GM10847 (cell line): ENCODE data around the gene B3GAT1.

ENCODE experiments used
- POLR2A ChIP-seq: IDR thresholded peaks from 2 replicates; pipeline ENCODE4 v1.6.1; 2011; ENCODE audit not compliant: insufficient read length; ENCODE audit errors: extremely low read depth

The B3GAT1 gene

DNA sequence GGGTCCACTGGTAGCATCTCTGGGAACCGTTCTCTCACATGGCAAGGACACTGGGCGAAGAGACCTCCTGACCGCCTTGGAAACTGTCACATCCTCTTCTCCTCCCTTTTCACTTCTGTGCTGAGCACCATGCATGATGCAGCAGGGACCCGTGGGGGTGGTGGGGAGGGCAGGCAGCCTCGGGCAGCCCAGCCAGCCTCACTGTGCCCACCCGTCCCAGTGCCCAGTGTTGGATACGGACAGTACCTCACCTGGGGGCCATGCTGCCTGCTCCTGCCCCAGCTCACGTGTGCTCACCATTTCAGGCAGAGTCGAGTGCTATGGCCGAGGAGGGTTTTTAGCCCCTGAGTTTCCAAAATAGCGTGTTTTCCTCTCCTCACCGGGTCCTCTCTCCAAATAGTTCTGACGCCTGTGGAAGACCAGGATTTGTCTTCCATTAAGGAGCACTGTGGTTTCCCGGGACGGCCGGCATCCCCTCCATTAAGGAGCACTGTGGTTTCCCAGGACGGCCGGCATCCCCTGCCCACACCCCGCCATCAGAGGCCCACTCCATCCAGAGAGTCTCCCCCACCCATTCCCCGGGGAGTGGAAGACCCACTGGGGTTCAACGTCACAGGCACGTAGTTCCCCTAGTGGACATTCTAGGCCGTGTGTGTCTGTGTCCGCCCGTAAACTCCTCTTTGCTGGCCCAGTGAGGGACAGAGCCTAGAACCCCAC lies 22.4 kb downstream of the B3GAT1 start:
- TF ChIP-seq POLR2A, result no peak

DNA sequence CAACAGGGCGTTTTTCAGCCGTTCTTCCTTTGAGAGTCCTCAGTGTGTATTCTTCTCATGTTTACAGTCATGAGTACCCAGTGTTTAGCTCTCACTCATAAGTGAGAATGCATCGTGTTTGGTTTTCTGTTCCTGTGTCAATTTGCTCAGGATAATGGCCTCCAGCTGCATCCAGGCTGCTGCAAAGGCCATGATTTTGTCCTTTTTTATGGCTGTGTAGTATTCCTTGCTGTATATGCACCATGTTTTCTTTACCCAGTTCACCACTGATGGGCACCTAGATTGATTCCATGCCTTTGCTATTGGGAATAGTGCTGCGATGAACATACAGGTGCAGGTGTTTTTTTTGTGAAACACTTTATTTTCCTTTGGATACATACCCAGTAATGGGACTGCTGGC lies 23.5 kb downstream of the B3GAT1 start:
- no peak for TF ChIP-seq POLR2A

DNA sequence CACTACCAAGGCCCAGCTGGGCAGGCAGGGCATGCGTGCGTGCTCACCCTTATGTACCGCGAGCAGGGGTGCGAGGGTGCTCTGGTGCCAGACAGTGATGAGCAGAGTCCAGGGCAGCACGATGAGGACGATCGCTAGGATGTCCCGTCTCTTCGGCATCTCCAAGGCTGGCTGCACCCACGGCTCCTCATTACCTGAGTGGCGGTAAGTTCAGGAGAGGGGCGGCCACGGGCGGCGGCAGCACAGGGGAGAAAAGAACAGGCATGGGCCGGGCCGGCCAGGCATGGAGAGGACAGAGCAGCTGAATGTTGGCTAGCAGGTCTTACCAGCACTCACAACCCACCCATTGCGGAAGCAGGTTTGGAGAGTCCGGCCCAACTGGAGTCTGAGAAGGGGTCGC lies 24.5 kb downstream of the B3GAT1 start:
- TF ChIP-seq POLR2A, result no peak

DNA sequence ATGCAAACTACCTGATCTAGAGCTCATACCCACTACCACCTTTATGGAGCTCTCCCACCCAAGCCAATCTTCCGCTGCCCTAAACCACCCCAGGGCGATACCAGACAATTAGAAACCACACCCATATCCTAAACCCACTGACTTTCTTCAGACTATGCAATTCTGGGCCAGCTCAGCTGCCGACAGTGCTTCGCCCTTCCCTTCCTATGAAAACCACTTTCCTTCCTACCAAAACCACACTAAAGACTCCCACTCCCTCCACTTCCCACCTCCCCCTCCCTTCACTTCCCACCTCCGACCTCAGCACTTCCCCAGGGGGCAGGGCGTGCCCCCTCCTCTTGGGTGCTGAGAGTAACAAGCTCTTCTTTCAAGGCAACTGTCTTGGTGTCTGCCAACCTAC lies 25.1 kb downstream of the B3GAT1 start:
- no peak for TF ChIP-seq POLR2A

DNA sequence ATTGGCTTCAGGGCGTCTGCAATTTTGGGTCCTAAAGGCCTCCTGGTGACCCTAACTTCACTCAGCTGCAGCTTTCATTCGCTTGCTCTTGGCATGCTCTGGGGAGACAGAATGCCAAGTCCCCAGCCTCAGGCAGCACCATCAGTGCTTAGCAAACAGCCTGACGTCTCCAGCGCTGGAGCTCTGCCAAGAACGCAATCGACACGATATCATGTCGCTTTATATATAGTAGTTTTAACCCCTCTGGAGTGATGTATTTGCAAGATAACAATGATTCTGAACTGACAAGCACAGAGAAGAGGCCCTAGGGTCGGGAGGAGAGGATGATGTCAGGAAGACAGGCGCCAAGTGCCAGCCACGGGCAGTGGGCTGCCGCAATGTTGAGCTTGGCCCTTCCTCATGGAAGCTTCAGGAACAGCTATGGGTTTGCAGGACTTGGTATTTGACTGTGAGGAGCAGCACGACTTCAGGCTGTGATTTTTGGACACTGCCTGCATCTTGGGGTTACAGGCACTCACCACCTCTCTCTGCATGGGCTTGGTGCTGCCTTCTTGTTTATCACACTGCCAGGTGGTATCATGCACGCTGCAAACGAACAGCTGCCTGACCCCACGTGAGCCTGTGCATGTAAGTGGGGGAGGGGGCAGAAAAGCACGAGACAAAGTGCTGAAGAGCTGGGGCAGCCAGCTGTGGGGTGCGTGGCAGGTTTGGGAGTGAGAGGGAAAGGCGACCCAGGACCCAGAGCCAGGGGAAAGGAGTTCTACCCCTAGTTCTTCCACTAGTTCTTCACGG lies 26.1 kb downstream of the B3GAT1 start:
- no peak for TF ChIP-seq POLR2A

DNA sequence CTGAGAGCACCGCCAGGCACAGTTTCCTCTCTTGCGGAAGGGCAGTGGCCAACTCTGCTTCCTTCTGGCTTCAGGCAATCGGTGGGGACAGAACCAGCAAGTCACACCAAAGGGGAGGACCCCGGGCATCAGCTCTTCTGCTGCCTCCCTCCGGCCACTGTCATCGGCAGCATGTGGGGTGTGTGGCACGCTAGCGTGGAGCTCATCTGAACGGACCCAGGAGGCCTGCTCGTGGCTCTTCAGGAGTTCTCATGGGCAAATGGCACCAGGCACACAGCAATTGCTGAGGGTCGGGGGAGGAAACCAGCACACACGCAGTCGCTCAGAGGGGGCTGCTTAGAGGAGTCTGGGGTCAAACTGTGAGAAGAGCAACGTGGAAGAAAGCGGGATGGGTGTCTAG lies 26.9 kb downstream of the B3GAT1 start:
- TF ChIP-seq POLR2A, result no peak

DNA sequence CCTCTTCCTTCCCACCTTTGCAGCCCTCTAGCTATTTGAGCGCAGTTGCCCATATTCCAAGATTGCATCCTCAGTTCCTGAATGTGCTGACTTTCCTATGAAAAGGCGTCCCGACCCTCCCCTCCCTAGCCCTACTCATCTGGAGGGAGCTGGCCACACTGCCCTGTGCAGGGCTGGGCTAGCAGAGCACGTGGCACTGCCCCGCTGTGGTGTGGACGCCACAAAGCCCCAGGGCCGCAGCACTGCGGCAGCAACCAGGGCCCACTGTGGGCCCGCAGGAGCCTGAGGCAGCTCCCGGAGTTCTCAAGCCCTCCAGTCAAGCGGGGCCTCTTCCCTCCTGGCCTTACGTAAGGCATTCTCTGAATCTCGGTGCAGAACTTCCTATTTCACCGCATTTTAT lies 27.6 kb downstream of the B3GAT1 start:
- no peak for TF ChIP-seq POLR2A

DNA sequence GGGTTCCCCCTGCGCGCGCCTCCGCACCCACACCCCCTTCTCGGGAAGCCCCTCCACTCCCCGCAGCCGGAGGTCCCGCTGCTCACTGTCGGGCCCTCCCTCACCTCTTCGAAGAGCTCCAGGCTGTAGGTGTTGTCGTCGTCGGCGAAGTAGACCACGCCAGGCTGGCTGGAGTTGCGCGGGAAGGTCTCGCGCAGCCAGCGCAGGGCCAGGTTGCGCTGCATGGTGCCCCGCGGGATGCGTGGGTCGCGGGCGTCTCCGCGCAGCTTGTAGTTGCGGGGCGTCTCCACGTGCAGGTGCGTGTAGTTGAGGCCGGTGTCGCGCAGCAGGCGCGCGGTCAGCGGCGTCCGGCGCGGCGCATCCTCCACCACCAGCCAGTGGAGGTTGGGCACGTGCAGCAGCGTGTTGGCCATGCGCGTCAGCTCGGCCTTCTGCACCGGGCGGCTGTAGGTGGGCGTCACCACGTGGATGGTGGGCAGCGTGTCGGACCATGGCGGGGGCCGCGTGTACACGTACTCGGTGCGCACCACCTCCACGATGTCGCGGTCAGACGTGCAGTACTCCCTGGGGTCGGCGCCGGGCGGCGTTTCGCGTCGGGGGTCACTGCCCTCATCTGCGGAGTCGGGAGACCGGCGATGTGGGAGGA lies 28.3 kb downstream of the B3GAT1 start:
- no peak for TF ChIP-seq POLR2A

DNA sequence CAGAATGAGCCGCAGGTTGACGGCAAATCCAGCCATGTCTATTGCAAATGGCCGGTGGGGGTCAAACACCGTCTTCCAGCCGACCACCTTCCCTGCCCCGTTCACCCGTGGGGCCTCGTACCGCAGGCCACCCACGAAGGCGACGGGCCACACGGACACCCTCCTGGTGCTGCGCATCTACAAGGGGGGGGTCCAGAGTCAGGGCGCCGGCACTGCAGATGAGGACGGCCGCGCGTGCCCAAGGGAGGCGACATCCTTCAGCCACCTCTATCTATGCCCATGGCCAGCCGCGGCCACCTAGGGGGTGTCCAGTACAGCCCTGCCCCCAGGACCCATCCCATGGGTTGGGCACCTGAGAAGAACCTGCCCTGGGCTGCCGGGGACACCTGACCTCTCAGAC lies 29.2 kb downstream of the B3GAT1 start:
- TF ChIP-seq POLR2A, result no peak

DNA sequence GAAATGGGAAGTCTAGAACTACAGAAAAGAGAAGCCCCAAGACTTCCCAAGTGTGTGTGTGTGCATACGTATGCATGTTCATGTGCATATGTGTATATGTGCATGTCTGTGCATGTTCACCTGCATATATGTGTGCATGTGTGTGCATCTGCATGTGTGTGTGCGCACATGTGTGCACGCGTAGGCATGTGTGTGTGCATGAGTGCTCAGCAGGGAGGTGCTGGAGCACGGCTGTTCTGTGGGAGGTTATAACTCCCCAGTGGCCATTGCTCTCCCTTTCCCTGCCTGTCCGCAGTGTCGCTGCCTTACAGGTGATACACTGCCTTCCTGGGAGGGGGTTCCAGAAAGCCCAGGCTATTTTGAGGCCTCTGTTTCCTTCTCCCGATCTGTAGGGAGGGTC lies 29.8 kb downstream of the B3GAT1 start:
- no peak for TF ChIP-seq POLR2A

DNA sequence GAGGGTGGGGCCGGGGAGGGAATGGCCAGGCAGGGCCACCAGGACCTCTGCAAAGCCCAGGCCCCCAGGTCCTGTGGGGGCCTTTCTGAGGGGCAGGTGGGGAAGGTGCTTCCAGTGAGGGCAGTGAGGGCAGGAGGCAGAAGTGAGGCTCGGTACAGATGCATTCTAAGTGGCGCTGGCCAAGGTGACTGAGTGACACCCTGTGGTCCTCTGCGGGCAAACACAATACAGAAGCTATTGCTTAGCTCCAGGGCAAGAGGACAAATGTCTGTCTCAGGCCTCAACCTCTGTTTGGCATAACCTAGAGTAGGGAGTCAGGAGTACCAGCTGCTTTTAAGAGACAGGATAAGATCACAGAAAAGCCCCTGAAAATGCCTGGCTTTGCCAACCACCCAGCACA lies 31.3 kb downstream of the B3GAT1 start:
- no peak for TF ChIP-seq POLR2A

DNA sequence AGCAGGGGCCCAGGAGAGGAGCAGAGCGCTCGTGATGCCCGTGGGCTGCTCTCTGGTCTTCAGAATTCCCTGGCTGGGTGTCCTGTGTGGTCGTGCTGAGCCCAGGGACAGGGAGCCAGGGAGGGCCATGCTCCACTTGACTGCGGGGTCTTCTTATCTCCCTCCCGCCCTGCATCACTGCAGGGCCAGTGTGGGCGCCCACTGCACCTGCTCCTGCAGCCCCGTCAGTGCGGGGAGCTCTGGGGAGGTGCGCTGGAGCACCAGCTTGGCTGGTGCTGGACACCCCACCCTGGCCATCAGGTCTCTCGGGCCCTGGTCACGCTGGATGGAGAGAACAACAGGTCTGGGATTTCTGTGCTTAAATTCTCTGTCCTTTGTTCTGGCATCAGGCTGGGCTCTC lies 31.8 kb downstream of the B3GAT1 start:
- TF ChIP-seq POLR2A, result no peak

DNA sequence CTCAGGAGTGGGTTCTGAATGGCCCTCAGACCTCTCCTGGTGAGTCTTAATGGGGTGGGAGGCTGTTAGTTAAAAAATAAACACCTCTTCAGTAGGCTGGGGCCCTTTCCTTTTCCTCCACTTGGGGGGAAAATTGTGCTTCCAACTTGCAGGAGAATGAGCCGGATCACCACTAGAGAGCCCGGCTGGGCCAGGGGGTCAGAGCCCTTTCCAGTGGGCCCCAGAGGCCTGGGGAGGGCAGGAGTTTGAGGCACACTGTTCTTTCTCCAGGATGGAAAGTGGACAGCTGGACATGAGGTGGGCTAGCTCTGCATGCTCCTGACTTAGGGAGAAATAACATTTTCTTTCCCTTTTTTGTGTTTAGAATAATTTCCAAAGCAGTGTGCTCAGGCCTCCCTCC lies 32.8 kb downstream of the B3GAT1 start:
- TF ChIP-seq POLR2A, result no peak

DNA sequence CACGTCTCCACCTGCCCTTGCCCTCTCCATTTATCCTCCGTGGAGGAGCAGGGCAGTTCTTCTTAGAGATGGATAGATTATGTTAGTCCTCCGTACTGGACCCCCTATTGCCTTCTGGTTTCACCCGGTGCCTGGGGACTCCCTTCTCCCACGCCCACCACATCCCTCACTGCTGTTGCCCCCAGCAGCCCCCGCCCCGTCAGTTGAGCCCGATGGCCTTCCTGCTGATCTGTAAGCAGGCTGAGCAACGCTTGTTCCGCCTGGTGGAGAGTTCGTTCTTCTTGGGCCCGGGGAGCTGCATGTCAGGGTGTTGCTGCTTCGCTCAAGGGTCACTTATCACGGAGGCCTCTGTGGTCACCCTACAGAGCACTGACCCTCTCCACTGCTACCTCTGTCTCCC lies 34.2 kb downstream of the B3GAT1 start:
- TF ChIP-seq POLR2A, result no peak

DNA sequence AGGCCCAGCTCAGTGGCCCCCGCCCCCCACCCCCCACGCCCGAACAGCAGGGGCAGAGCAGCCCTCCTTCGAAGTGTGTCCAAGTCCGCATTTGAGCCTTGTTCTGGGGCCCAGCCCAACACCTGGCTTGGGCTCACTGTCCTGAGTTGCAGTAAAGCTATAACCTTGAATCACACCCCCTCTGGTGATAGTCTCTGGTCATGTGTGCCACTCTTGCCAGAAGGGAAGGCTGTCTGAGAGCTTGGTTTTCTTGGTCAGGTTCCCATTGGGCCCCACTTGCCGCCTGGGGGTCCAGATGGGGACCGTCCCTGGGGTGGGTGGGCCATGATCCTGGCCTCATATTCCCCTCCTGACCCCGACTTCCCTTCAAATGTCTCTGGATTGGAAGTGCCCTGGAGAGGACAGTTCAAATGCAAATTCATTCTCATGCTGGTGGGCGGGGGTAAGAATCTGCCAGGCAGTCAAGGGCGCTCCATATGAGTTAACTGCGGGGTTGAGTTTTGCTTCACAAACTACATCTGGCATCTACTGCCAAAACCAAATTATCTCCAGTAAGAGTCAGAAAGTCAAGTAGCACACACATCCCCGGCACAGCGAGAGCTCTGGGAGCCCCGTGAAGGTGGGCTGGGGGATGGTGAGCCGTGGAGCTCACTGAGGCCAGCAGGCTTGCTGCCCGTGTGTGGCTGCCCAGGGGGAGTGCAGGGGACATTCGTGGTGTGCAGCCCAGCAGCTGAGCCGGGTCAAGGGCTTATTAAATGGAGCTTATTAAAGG lies 35.7 kb downstream of the B3GAT1 start:
- no peak for TF ChIP-seq POLR2A
